Endothelial cell of umbilical vein (primary cell): ENCODE results near the gene SRSF6. TPM values are rescaled to one million over a fixed set of nuclear protein-coding genes. Genes with fewer than 3 reads are reported as not detected.

ENCODE experiments used
- BruUV-seq: library from RNA; stranded (reverse); fragments of 400-500 nt; replicated peaks from 2 replicates; lab custom pipeline; 2021; lab: Mats Ljungman, UMichigan
- CTCF ChIA-PET: fragments of 300-600, 350-600 bp; sonication (Branson Sonifier 250); formaldehyde crosslinking; loops from one replicate; lab custom pipeline; 2021; ENCODE audit warnings: antibody characterized with exemption, inconsistent platforms; lab: Charles Lee
- POLR2A ChIA-PET: fragments of 300-600, 350-600 bp; sonication (Branson Sonifier 250); formaldehyde crosslinking; loops from one replicate; lab custom pipeline; 2021; ENCODE audit warnings: antibody characterized with exemption, inconsistent platforms; lab: Charles Lee
- DNase-seq: peaks from one replicate; pipeline ENCODE4 v3.0.0-alpha.2; 2011; ENCODE audit warnings: low read depth, low spot score
- FAIRE-seq: peaks from 2 replicates; lab custom pipeline; 2011; peaks lifted over from hg19 to GRCh38; lab: Jason Lieb, UNC
- H2AFZ ChIP-seq: 2 replicates; pipeline ENCODE4 v1.6.0; 2012; ENCODE audit warnings: low read depth, low read length, control low read depth, inconsistent platforms
- H3K27ac ChIP-seq: 2 replicates; pipeline ENCODE4 v1.5.1; 2011; ENCODE audit warnings: low read depth, mild to moderate bottlenecking, control low read depth, low read length, moderate library complexity; ENCODE audit not compliant: insufficient read depth
- H3K27me3 ChIP-seq, 2 experiments: 2 replicates each; pipeline versions ENCODE4 v1.6.0 to v1.6.1; 2011; ENCODE audit warnings: low read length in 2 of 2, mixed read lengths in 1 of 2; ENCODE audit not compliant: control insufficient read depth in 2 of 2, insufficient read depth in 2 of 2
- H3K36me3 ChIP-seq, 2 experiments: 2 replicates in 1 of 2; 3 replicates in 1 of 2; pipeline ENCODE4 v1.5.1; 2011; ENCODE audit warnings: low read length in 2 of 2, mild to moderate bottlenecking in 1 of 2, moderate library complexity in 1 of 2; ENCODE audit not compliant: control insufficient read depth in 2 of 2, insufficient read depth in 2 of 2; ENCODE audit errors: extremely low read depth in 1 of 2
- H3K4me1 ChIP-seq: 3 replicates; pipeline ENCODE4 v1.5.1; 2011; ENCODE audit warnings: mild to moderate bottlenecking, low read length; ENCODE audit not compliant: control insufficient read depth, insufficient read depth; ENCODE audit errors: extremely low read depth
- H3K4me2 ChIP-seq: 2 replicates; pipeline ENCODE4 v1.6.1; 2011; ENCODE audit warnings: low read length, control low read depth, mixed read lengths; ENCODE audit not compliant: insufficient read depth
- H3K4me3 ChIP-seq, 3 experiments: fragments of 200-600 bp in 1 of 3; sonication (generic), shearing (Covaris generic) in 1 of 3; replicated peaks in 1 of 3; 2 replicates each; pipeline ENCODE4 v1.5.1; 2011 to 2016; ENCODE audit warnings: control low read depth in 3 of 3, low read length in 3 of 3, mild to moderate bottlenecking in 2 of 3, inconsistent platforms in 1 of 3, low read depth in 1 of 3, moderate library complexity in 1 of 3; ENCODE audit not compliant: insufficient read depth in 1 of 3
- H3K79me2 ChIP-seq: 2 replicates; pipeline ENCODE4 v1.6.0; 2012; ENCODE audit warnings: low read length, inconsistent platforms; ENCODE audit not compliant: control insufficient read depth, insufficient read depth
- H3K9ac ChIP-seq: replicated peaks from 2 replicates; pipeline ENCODE3; 2011; ENCODE audit warnings: low read length, control low read depth; ENCODE audit not compliant: insufficient read depth; ENCODE audit errors: extremely low read depth
- H3K9me1 ChIP-seq: replicated peaks from 3 replicates; pipeline ENCODE4 v1.6.0; 2011; ENCODE audit warnings: mild to moderate bottlenecking, low read length; ENCODE audit not compliant: control insufficient read depth, insufficient read depth; ENCODE audit errors: extremely low read depth
- H3K9me3 ChIP-seq: replicated peaks from 2 replicates; pipeline ENCODE4 v1.5.1; 2012; ENCODE audit warnings: low read length, inconsistent platforms; ENCODE audit not compliant: control insufficient read depth, insufficient read depth
- H4K20me1 ChIP-seq: replicated peaks from 2 replicates; pipeline ENCODE3; 2011; ENCODE audit warnings: mild to moderate bottlenecking, low read length; ENCODE audit not compliant: control insufficient read depth, insufficient read depth; ENCODE audit errors: extremely low read depth
- CTCF ChIP-seq, 2 donors: IDR thresholded peaks; 1 replicate in 1 of 2; 2 replicates in 1 of 2; pipeline ENCODE4 v1.5.1; 2011; ENCODE audit warnings: low read length in 2 of 2, mild to moderate bottlenecking in 2 of 2, moderate library complexity in 2 of 2, control low read depth in 1 of 2, inconsistent platforms in 1 of 2, low read depth in 1 of 2; ENCODE audit not compliant: insufficient read depth in 1 of 2; ENCODE audit errors: extremely low read depth in 1 of 2
- EZH2 ChIP-seq: IDR thresholded peaks from 2 replicates; pipeline ENCODE4 v1.6.1; 2012; ENCODE audit warnings: borderline replicate concordance, low read depth, mild to moderate bottlenecking, moderate library complexity, low read length, inconsistent platforms; ENCODE audit not compliant: severe bottlenecking
- MYC ChIP-seq: IDR thresholded peaks from one replicate; pipeline ENCODE4 v1.6.1; 2011; ENCODE audit warnings: mild to moderate bottlenecking, low read depth, low read length
- dilution Hi-C: fragments of 300-500 bp; cut with MboI; formaldehyde crosslinking; loops from one replicate; pipeline ENCODE4 v1.15.0; 2019; ENCODE audit warnings: low sequenced_read_pairs; ENCODE audit not compliant: extremely low pct_ligation_motif_present
- intact Hi-C: fragments of 100-400 bp; cut with micrococcal nuclease; formaldehyde crosslinking; loops from one replicate; pipeline ENCODE4 v1.10.0; 2022
- polyA plus RNA-seq, 4 experiments: library from polyadenylated mRNA; depleted of rRNA in 3 of 4; stranded (reverse) in 3 of 4; unstranded in 1 of 4; fragments of >200 nt; gene quantifications; 2 replicates each; pipeline versions ENCODE4 v1.2.1 to v1.2.3, GENCODE V29; 2011 to 2012; ENCODE audit warnings: missing spikeins in 1 of 4
- total RNA-seq: library from RNA; stranded (reverse); gene quantifications from 2 replicates; pipeline ENCODE4 v1.2.3, GENCODE V29; 2021

SRSF6 gene
- total and polyA plus RNA-seq, 2 donors (not counting 3 experiments of a cell fraction or from before 2014, with no cell fraction given) = 61.9 to 157 TPM

GRCh38 chr20:43448748-43449535 lies 8.8 kb upstream of the SRSF6 start:
- no peaks in the 10 kb centered on the region for H3K9me3 ChIP-seq
- TF ChIP-seq EZH2 = no peak
- no peak for TF ChIP-seq MYC
- TF ChIP-seq CTCF (IDR thresholded peaks at IDR 0.05; ENCODE audit: extremely low read depth in 1 of 2, insufficient read depth in 1 of 2, low read depth in 1 of 2, low read length in 2 of 2) = peak; percentile 67 to 68
- ChIA-PET POLR2A (interaction anchor here (0.6 to 1.0 kb wide), 2 partner anchors 8 to 9 kb away, joined by 3 read pairs; partner anchors contain the start of gene SRSF6), CTCF (interaction anchor here (0.6 to 1.9 kb wide), 42 partner anchors 8 to 1751 kb away, joined by 3 to 39 read pairs (median 4); partner anchors contain the start of genes L3MBTL1, SGK2 and SRSF6)
- H3K79me2 ChIP-seq = no peaks in the 10 kb centered on the region
- no peak overlapping the region for H3K9ac ChIP-seq
- DNase-seq = peak; percentile 78
- no peaks in the 10 kb centered on the region for H3K9me1 ChIP-seq
- H3K27ac ChIP-seq = no peak overlapping the region
- H3K4me1 ChIP-seq = peaks cover 7% of the 10 kb centered on the region
- H4K20me1 ChIP-seq = no peaks in the 10 kb centered on the region
- BruUV-seq = no TSS peak
- peaks cover 10 to 16% of the 10 kb centered on the region in 2 experiments for H3K27me3 ChIP-seq
- H2AFZ ChIP-seq = no peak overlapping the region
- intact Hi-C loops (loop anchor here (1.0 to 2.0 kb wide), 6 partner anchors 66 to 644 kb away; no protein-coding TSS in a partner anchor), dilution Hi-C loops (no loop called here)
- H3K4me2 ChIP-seq = peak overlapping the region; percentile 16
- H3K4me3 ChIP-seq = no peak overlapping the region
- no peaks in the 10 kb centered on the region for H3K36me3 ChIP-seq
- peak; percentile 85 for FAIRE-seq
